GM12891 (cell line): ENCODE results near the gene UBLCP1.

Experiments used
- POLR2A ChIP-seq: IDR thresholded peaks from 2 replicates; pipeline ENCODE4 v1.6.1; 2011; ENCODE audit warnings: low read depth, low read length, control low read depth
- POLR2AphosphoS5 ChIP-seq: IDR thresholded peaks from 2 replicates; pipeline ENCODE4 v1.6.1; 2011; ENCODE audit warnings: low read depth, low read length, control low read depth
- TAF1 ChIP-seq: IDR thresholded peaks from 2 replicates; pipeline ENCODE4 v1.6.1; 2011; ENCODE audit warnings: low read depth, low read length, control low read depth

DNA sequence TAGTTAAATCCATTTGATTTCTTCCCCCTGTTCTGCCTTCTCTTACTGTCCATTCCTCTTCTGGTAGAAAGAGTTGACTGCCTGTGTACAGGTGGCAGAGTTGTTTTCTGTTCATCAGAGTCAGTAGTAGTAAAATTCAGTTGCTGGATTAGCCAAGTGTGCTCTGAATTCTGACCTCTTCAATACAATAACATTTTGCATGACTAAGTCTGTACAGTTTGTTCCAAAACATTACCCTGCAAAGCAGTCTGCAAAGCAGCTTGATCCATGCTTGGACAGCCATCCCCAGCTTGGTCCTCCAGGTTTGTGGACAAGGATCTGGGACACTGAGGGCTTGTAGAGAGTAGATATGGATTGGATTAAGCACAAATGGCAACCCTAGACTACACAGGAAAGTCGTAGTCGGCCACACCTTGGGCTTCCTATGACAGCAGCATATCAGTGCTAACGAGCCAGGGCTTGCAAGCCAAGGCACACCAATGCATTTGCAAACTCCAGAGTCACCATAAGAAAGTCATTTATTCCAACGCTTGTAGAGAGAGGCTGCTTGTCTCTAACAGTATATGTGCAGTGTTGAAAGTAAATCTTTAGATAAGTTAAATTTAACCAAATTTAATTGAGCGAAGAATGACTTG is 42.0 kb downstream of the UBLCP1 start:
- TF ChIP-seq POLR2A (no peak), POLR2AphosphoS5 (no peak), TAF1 (no peak)
